Mammary epithelial cell (primary cell): Measurements from ENCODE around the gene DAP.

ENCODE experiments used
- EZH2 ChIP-seq: IDR thresholded peaks from 2 replicates; pipeline ENCODE4 v1.6.1; 2012; ENCODE audit warnings: low read length, inconsistent platforms, borderline replicate concordance
- TF ChIP-seq, protein P1 (sequence below), 2 donors: IDR thresholded peaks in 1 of 2; conservative IDR thresholded peaks in 1 of 2; 2 replicates each; pipeline ENCODE4 v1.5.1; 2011 to 2012; ENCODE audit warnings: inconsistent platforms in 2 of 2, low read length in 2 of 2, mild to moderate bottlenecking in 2 of 2, control low read depth in 1 of 2, low read depth in 1 of 2; ENCODE audit not compliant: insufficient read depth in 1 of 2; ENCODE audit errors: extremely low read depth in 1 of 2

DNA sequence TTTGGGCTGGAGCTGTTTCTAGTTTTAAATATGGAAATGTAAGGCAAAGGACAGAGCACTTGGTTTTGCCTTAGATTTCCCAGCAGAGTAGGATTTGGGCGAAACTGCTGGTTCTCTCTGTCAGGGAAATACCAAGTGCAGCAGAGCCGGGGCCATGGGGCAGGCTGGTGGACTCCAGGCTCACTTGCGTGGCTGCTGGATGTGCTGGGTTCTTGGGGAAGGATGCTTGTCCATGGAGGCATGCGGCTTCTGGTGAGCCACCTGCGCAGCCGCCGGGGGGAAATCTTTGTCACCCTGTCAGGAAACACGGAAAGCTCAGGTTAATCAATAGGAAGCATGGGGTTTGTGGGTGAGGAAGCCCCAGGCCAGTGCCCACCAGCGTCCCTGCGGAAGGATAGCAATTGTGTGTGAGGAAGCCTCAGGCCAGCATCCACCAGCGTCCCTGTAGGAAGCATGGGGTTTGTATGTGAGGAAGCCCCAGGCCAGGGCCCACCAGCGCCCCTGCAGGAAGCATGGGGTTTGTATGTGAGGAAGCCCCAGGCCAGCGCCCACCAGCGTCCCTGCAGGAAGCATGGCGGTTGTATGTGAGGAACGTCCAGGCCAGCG lies 80.1 kb downstream of the DAP start:
- TF ChIP-seq EZH2 = no peak
- TF ChIP-seq, protein P1, sequence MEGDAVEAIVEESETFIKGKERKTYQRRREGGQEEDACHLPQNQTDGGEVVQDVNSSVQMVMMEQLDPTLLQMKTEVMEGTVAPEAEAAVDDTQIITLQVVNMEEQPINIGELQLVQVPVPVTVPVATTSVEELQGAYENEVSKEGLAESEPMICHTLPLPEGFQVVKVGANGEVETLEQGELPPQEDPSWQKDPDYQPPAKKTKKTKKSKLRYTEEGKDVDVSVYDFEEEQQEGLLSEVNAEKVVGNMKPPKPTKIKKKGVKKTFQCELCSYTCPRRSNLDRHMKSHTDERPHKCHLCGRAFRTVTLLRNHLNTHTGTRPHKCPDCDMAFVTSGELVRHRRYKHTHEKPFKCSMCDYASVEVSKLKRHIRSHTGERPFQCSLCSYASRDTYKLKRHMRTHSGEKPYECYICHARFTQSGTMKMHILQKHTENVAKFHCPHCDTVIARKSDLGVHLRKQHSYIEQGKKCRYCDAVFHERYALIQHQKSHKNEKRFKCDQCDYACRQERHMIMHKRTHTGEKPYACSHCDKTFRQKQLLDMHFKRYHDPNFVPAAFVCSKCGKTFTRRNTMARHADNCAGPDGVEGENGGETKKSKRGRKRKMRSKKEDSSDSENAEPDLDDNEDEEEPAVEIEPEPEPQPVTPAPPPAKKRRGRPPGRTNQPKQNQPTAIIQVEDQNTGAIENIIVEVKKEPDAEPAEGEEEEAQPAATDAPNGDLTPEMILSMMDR (conservative IDR thresholded peaks at IDR 0.05 in 1 of 2, IDR thresholded peaks at IDR 0.05 in 1 of 2; ENCODE audit: extremely low read depth in 1 of 2, insufficient read depth in 1 of 2, low read depth in 1 of 2, low read length in 2 of 2) = no peak
